Measurements from ENCODE around the gene SCN4B.

DNA sequence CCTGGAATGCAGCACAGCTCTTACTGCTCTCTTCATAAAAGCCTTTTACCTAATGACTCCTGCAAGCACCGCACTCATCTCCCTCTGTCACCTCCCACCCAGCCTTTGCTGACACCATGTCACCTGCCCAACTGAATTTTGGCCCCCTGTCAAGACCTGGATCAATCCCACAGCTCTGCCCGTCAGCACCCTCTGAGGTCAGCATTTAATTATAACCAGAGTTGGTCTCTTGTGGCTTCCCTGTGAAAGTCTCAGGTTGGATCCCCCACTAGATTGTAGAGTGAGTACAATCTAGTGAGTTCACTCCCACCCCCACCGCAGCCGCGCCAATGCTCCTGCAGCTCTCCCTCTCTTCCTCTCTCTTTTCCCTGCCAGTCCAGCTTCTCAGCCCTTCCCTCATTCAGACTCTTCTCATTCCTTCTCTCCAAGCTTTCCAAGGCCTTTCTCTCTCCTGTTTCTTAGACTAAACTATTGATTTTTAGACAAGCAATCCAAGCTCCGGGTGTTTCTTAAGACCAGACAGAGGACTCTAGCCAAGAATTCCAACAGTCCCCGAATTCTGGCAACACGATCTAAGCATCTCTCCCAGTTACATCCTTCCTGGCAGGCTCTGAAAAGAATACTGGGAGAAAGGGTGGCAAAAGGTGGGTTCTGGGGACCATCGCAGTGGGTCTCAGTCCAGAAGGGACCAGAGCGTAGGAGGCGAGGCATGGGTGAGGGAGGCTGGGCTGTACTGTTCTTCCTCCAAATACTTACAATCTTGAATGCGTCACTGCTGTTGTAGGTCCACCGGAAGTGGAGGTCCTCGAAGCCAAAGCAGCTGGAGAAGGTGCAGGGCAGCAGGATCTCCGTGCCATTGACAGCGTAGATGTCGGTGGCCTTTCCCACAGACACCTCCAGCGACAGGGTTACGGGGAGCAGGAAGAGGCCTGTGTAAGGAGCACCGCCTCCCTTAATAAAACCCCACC lies 8.0 kb downstream of the SCN4B start:
- TF ChIP-seq, protein P1, sequence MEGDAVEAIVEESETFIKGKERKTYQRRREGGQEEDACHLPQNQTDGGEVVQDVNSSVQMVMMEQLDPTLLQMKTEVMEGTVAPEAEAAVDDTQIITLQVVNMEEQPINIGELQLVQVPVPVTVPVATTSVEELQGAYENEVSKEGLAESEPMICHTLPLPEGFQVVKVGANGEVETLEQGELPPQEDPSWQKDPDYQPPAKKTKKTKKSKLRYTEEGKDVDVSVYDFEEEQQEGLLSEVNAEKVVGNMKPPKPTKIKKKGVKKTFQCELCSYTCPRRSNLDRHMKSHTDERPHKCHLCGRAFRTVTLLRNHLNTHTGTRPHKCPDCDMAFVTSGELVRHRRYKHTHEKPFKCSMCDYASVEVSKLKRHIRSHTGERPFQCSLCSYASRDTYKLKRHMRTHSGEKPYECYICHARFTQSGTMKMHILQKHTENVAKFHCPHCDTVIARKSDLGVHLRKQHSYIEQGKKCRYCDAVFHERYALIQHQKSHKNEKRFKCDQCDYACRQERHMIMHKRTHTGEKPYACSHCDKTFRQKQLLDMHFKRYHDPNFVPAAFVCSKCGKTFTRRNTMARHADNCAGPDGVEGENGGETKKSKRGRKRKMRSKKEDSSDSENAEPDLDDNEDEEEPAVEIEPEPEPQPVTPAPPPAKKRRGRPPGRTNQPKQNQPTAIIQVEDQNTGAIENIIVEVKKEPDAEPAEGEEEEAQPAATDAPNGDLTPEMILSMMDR (IDR thresholded peaks at IDR 0.05; ENCODE audit: insufficient read depth, low read length), result no peak
- TF ChIP-seq POLR2AphosphoS5 (IDR thresholded peaks at IDR 0.05; ENCODE audit: low read depth) (no peak), GABPA (IDR thresholded peaks at IDR 0.05; ENCODE audit: low read depth) (no peak)
